CD1c-positive myeloid dendritic cell (primary cell): ENCODE data around the gene SLC31A1.

Experiments used
- DNase-seq: peaks from one replicate; pipeline ENCODE4 v3.0.0-alpha.2; 2016; ENCODE audit errors: extremely low spot score

The SLC31A1 gene

GRCh38 chr9:113302792-113303418 lies 81.6 kb downstream of the SLC31A1 start, which contains the start of gene RNF183:
Gene RNF183, minus strand, starts transcription at chr9:113303376. Its CDS starts 5,192 bp downstream, at chr9:113298184.
- DNase-seq: no peak

GRCh38 chr9:113306566-113306965 lies 85.2 kb downstream of the SLC31A1 start:
- DNase-seq: no peak

- DNase-seq: no peak
These were observed 86.1 kb downstream of the SLC31A1 start for GRCh38 chr9:113307396-113307975.

- peak; percentile 34 for DNase-seq
These were observed 88.0 kb downstream of the SLC31A1 start for GRCh38 chr9:113309204-113309813.

GRCh38 chr9:113310538-113310937 lies 89.2 kb downstream of the SLC31A1 start:
- no peak for DNase-seq

GRCh38 chr9:113311961-113312360 lies 90.6 kb downstream of the SLC31A1 start:
- no peak for DNase-seq

GRCh38 chr9:113313261-113313660 lies 91.9 kb downstream of the SLC31A1 start:
- DNase-seq: no peak
